Right lobe of liver (tissue), 4 donors: ENCODE measurements around the gene PPA2.

Experiments used
- POLR2A ChIP-seq: fragments of 450-650 bp; IDR thresholded peaks from one replicate; pipeline ENCODE4 v1.6.1; 2017; ENCODE audit warnings: antibody characterized with exemption, mild to moderate bottlenecking
- TF ChIP-seq, protein P1 (sequence below), 4 donors: fragments of 200-600 bp in 3 of 4; fragments of 450-650 bp in 1 of 4; IDR thresholded peaks; one replicate each; pipeline versions ENCODE4 v1.5.1 to v1.8.0; 2016 to 2022; ENCODE audit warnings: antibody characterized with exemption in 4 of 4, mild to moderate bottlenecking in 2 of 4
- donor health status: DM: no; HTN: no; CAD: no.
- donor health status: DM: no; HTN: no; CAD: no.
- donor health status: DM: no; HTN: yes; CAD: no.

DNA sequence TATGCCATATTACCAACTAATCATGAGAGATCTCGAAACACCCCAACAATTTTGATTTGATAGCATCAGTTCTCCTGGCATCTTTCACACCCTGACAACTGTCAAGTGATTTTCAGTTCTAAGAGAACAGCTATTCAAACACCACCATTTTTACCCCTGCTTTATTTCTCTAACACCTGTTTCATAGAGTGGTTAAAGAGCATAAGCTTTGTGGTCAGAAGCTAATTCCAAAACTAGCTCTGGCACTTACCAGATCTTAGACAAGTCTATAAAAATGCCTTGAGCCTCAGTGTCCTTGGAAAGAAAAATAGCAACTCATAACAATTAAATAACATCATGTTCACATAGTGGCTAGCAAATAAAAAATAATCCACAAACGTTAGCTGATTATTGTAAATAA, 17.9 kb downstream of the PPA2 start:
- TF ChIP-seq, protein P1, sequence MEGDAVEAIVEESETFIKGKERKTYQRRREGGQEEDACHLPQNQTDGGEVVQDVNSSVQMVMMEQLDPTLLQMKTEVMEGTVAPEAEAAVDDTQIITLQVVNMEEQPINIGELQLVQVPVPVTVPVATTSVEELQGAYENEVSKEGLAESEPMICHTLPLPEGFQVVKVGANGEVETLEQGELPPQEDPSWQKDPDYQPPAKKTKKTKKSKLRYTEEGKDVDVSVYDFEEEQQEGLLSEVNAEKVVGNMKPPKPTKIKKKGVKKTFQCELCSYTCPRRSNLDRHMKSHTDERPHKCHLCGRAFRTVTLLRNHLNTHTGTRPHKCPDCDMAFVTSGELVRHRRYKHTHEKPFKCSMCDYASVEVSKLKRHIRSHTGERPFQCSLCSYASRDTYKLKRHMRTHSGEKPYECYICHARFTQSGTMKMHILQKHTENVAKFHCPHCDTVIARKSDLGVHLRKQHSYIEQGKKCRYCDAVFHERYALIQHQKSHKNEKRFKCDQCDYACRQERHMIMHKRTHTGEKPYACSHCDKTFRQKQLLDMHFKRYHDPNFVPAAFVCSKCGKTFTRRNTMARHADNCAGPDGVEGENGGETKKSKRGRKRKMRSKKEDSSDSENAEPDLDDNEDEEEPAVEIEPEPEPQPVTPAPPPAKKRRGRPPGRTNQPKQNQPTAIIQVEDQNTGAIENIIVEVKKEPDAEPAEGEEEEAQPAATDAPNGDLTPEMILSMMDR (IDR thresholded peaks at IDR 0.05), result no peak
- TF ChIP-seq POLR2A, result no peak
